ENCODE data around the gene FAM168A.
"Not testable (repeated sequence)": the region's sequence is repeated elsewhere in the genome, so short reads cannot be mapped to it uniquely, and the experiment has no call there.

The FAM168A gene

DNA sequence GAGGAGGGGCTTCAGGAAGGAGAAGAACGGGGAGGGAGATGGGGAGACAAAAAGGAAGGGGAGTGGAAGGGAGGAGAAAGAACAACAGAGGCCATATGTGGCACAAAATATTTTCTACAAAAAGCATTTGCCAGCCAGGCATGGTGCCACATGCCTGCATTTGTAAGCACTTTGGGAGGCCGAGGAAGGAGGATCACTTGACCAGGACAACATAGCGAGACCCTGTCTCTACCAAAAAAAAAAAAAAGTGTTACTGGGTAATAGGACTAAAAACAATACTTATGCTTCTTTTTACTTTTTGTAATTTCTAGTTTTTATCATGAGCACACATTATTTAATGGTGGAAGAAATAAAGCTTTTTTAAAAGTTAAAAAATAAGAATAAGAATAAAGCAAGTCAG, 5.3 kb downstream of the FAM168A start:
- TF ChIP-seq, protein P1, sequence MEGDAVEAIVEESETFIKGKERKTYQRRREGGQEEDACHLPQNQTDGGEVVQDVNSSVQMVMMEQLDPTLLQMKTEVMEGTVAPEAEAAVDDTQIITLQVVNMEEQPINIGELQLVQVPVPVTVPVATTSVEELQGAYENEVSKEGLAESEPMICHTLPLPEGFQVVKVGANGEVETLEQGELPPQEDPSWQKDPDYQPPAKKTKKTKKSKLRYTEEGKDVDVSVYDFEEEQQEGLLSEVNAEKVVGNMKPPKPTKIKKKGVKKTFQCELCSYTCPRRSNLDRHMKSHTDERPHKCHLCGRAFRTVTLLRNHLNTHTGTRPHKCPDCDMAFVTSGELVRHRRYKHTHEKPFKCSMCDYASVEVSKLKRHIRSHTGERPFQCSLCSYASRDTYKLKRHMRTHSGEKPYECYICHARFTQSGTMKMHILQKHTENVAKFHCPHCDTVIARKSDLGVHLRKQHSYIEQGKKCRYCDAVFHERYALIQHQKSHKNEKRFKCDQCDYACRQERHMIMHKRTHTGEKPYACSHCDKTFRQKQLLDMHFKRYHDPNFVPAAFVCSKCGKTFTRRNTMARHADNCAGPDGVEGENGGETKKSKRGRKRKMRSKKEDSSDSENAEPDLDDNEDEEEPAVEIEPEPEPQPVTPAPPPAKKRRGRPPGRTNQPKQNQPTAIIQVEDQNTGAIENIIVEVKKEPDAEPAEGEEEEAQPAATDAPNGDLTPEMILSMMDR (IDR thresholded peaks at IDR 0.05; ENCODE audit: low read depth, low read length) = no peak

DNA sequence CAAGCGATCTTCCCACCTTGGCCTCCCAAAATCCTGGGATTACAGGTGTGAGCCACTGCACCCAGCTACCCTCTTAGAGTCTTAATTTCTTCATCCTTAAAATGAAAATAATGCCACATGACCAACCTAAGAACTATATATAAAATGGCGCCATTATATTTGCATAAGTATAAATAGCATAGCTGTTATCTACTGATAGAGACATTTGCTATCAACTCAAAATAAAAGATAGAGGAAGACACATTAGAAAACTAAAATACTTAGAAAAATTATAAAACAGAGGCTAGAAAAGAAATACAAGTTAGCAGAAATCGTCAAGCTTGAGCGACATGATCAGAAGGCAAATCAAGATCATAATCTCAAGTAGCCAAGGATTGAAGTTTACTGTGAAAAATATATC, 6.2 kb downstream of the FAM168A start:
- no peak for DNase-seq (ENCODE audit: extremely low read depth, low read depth)
- TF ChIP-seq, protein P1 (IDR thresholded peaks at IDR 0.05; ENCODE audit: low read depth, low read length) = no peak

More for the DNA sequence above, 5.3 kb downstream of the FAM168A start:
- no peak for DNase-seq (ENCODE audit: extremely low read depth, low read depth)

DNA sequence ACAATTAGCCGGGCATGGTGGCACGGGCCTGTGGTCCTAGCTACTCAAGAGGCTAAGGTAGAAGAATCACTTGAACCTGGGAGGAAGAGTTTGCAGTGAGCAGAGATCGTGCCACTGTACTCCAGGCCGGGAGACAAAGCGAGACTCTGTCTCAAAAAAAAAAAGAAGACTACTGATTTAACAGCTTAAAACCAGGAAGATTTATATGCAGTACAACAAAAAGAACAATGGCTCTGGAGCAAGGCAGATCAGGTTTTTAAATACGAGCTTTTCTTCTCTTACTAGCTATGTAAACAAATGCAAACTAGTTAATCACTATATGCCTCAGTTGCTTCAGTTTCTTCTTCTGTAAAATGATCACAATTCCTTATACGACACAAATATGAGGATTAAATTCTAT, 6.9 kb downstream of the FAM168A start:
- no peak for DNase-seq (ENCODE audit: extremely low read depth, low read depth)
- TF ChIP-seq, protein P1 (IDR thresholded peaks at IDR 0.05; ENCODE audit: low read depth, low read length) = no peak

DNA sequence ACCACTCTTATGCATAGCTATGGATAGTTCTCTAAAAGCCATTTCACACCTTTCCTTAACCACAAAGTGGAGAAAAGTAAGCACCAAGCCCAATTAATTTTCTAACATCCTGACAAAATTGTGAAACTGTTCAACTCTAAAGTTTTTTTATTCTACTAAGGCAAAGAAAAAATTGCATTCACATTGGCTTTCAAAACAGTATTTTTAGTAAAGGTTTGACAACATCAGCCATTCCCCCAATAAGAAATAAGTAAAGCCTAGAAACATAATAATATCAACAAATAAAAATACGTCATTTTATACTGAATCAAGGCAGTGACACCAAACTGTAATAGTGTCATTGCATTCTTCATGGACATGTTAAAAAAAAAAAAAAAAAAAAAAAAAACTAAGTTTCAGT, 11.1 kb downstream of the FAM168A start:
- no peak for DNase-seq (ENCODE audit: extremely low read depth, low read depth)
- TF ChIP-seq, protein P1 (IDR thresholded peaks at IDR 0.05; ENCODE audit: low read depth, low read length) = no peak

DNA sequence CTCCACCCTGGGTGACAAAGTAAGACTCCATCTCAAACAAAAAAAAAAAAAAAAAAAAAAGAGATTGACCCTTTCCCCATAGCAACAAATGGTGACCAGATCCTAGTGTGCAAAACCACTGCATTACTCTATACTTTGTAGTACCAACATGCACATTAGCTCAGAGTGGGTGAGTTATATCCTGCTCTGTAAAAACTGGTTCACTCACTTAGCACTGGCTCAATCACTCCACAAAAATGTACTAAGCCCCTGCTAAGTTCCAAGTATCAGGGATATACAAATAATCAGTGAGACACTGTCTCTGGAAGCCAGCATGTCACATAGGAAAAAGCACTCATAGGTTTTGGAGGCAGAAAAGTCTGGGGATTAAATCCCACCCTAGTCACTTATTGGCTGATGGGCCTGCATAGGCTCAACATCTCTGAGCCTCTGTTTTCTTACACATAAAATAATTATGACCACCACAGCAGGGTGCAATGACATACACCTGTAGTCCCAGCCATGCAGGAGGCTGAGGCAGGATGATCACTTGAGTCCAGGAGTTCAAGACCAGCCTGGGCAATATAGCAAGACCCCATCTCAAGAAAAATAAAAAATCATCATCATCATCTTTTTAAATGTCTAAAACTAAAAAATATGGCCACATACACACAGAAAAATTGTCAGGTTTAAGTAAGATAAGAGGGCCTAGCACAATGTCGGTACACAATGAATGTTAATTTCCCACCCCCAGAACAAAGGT, 11.9 kb downstream of the FAM168A start:
- DNase-seq (ENCODE audit: extremely low read depth, low read depth) = no peak
- TF ChIP-seq, protein P1 (IDR thresholded peaks at IDR 0.05; ENCODE audit: low read depth, low read length) = no peak

DNA sequence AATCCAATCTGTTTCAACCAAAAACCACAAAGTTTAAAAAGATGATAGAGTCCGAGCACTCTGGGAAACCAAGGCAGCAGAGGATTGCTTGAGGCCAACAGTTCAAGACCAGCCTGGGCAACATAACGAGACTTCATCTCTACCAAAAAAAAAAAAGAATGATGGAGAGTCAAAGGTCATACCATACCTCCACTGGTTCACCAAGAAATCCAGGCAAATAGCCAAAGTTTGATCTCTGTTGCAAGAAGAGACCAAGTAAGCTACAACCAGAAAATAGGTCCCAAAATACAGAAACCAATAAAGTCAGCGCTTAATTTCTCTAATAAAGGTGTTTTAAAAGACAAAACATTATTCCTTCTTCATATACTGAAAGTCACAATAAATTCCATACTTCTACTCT, 13.1 kb downstream of the FAM168A start:
- DNase-seq (ENCODE audit: extremely low read depth, low read depth) = no peak
- TF ChIP-seq, protein P1 (IDR thresholded peaks at IDR 0.05; ENCODE audit: low read depth, low read length) = no peak

DNA sequence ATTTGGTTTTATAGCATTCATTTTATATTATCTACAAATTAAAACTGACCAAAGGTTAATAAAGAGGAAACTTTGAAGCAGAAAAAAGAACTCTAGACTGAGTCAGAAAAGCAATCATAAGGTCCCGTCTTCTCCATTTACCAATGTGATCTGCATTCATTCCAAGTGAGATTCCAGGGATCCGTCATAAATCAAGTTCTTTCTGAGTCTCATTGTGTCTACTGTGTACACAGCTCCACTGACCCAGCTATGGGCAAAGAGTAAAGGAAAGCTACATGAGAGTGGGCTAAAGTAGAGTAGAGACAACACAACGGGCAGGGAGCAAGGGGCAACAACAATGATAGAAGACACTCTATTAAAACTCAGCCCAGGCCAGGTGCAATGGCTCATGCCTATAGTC, 15.3 kb downstream of the FAM168A start:
- no peak for DNase-seq (ENCODE audit: extremely low read depth, low read depth)
- TF ChIP-seq, protein P1 (IDR thresholded peaks at IDR 0.05; ENCODE audit: low read depth, low read length) = no peak

DNA sequence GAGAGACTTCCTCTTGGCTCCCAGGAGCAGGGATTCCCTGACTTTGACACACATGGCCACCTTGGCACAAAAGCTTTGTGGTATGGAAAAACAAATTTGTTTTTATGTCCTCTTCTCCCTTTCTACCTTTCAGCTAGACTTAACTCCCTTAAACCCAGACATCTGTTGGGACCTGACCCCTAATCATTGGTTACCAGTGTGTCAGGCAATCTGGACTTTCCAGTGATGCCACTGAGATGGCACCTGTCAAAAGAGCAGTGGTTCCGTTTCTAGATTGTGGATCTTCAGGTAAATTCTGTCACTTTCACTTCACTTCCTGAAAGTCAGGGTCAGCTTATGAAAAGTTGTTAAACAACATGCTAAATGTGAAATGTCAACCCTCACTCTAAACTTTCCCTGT, 17.2 kb downstream of the FAM168A start:
- not testable (repeated sequence) for DNase-seq (ENCODE audit: extremely low read depth, low read depth)

All from AG09319 (cell line).